GM12801 (cell line): ENCODE data around the gene FIGLA.

Experiments
- TF ChIP-seq, protein P1 (sequence below): IDR thresholded peaks from one replicate; pipeline ENCODE4 v1.5.1; 2011; ENCODE audit warnings: control low read depth; ENCODE audit not compliant: insufficient read length; ENCODE audit errors: extremely low read depth

Gene FIGLA

DNA sequence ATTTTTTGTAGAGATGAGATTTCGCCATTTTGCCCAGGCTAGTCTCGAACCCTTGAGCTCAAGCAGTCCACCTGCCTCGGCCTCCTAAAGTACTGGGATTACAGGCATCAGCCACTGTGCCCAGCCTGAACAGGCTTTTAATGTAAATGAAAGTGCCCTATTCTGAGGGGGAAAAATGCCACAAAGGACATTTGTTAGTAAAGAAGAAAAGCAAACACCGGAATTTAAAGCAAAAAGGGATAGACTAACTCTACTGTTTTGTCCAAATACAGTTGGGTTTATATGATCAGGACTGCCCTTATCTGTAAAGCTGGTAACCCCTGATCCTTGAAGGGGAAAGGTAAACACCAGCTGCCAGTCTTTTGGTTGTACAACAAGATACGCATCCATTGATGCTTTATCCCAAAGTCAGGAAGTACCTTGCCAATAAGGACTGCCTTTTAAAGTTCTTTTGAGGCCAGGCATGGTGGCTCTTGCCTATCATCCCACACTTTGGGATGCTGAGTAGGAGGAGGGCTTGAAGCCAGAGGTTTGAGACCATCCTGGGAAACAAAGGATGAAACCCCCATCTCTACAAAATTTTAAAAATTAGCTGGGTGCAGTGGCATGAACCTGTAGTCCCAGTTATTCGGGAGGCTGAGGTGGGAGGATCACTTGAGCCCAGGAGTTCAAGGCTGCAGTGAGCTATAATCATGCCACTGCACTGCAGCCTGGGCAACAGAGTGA is 16.8 kb upstream of the FIGLA start:
- TF ChIP-seq, protein P1, sequence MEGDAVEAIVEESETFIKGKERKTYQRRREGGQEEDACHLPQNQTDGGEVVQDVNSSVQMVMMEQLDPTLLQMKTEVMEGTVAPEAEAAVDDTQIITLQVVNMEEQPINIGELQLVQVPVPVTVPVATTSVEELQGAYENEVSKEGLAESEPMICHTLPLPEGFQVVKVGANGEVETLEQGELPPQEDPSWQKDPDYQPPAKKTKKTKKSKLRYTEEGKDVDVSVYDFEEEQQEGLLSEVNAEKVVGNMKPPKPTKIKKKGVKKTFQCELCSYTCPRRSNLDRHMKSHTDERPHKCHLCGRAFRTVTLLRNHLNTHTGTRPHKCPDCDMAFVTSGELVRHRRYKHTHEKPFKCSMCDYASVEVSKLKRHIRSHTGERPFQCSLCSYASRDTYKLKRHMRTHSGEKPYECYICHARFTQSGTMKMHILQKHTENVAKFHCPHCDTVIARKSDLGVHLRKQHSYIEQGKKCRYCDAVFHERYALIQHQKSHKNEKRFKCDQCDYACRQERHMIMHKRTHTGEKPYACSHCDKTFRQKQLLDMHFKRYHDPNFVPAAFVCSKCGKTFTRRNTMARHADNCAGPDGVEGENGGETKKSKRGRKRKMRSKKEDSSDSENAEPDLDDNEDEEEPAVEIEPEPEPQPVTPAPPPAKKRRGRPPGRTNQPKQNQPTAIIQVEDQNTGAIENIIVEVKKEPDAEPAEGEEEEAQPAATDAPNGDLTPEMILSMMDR, result no peak

DNA sequence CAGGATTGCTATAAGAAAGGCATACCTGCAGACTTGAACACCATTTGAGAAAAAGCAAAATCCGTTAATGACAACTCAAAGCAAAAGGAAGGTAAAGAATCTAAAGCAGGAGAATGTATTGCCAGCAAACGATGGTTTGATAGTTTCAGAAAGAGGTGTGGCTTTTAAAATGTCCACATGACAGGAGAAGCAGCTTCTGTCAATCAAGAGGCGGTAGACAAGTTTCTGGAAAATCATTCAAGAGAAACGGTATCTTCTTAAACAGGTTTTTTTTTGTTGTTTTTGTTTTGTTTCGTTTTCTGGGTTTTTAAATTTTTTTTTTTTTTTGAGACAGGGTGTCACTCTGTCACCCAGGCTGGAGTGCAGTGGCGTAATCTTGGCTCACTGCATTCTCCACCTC is 16.2 kb upstream of the FIGLA start:
- TF ChIP-seq, protein P1, result no peak

DNA sequence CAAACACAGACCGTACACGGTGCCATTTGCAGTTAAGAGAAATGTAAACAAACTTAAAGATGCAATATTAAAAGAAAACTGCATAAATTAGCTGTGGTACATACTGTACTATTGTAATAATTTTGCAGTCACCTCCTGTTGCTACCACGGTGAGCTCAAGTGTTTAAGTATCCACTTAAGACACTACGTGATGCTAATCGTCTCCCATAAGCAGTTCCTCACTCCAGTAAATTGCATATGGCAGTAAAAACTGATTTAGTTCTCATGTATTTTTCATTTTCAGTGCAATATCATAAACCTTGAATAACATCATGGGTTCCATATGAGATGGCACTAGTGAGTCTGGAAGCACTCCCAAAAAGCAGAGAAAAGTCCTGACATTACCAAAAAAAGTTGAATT is 15.6 kb upstream of the FIGLA start:
- TF ChIP-seq, protein P1, result no peak

DNA sequence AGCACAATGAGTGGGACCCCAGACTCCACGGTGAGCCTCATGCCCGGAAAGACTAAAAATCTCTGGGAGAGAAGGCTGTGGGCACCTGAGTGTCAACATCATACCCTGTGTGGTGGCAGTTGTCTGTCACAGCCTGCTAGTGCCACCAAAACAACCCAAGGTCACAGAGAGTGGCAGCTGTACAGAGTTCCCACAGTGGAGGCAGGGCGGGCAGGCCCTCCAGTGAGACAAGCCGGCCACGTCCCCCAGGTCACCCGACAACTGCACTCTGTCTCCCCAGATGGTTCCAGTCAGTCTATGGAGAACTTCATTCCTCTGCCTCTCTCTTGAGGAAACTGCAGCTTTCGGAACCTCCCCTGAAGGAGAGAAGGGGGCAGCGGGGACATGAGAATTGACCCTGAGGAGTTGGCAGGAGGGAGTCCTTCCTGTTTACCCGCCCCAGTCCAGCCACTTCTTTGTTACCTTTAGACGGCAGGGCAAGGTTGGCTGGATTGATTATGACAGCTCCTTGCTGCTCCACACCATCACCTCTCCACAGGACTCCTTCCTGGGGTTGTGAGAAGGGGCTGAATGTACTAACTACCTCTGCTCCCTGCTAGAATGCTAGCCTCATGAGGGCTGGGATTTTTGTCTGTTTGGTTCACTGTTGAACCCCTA is 11.3 kb upstream of the FIGLA start:
- TF ChIP-seq, protein P1, result no peak

DNA sequence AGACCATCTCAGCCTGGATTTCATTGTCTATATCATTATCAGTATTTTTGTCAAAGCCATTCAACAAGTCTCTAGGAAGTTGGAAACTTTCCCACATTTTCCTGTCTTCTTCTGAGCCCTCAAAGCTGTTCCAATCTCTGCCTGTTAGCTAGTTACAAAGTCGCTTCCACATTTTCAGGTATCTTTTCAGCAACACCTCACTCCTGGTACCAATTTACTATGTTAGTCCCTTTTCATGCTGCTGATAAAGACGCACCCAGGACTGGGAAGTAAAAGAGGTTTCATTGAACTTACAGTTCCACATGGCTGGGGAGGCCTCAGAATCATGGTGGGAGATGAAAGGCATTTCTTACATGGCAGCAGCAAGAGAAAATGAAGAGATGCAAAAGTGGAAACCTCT is 9.3 kb upstream of the FIGLA start:
- TF ChIP-seq, protein P1, result no peak

DNA sequence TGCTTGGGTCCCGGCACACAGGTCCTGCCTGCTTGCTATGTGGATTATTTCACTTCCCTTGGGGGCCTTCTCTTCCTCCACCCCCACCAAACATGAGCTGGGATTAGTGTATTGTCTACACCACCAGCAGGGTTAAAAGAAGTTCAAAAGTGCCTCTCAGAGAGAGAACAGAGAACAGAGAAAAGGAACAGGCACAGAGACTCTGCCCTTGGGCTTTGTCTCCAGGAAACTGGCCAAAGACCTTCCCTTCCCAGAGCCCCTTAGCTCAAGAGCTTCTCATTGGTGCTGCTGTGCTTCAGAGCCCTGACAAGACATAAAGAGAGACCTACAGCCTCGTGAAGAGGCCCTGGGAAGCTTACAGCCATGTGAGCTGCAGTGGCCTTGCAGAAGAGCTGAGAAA is 7.1 kb upstream of the FIGLA start:
- TF ChIP-seq, protein P1, result no peak

DNA sequence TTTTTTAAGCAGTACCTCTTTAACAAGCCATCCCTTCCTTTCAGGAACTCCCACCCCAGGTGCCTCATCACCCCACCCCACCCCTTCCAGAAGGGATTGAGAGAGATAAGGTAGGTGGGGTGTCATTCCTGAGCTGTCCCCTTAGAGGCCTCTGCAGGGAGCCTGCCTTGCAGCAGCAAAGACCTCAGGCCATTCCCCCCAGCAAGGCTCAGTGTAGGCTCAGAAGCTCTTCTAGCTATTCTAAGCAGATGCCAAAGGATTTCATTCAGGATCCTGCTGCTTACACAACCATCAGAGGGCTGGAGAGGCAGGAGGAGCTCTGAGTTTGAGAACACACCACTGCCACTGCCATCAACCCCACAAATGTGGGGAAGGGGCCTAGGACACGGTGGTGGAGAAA is 5.8 kb upstream of the FIGLA start:
- TF ChIP-seq, protein P1, result no peak
